ENCODE data around the gene ADAM23.

DNA sequence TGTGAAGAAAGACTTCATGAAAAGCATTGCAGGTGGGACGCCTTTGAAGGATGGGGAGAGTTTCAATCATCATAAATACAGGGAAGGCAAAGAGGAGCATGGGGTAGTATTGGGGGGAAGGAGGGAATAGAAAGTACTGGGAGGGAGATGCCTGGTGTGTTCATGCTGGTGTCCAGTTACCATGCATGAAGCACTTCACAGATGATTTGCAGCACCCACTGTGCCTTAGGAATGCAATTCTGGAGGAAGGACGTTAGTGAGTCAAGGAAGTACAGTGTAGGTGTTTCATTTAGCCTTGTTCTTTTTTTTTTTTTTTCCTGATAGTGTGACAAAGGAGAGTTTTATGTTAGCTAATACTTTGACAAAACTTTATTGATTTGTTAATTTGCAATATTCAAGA lies 36.8 kb downstream of the ADAM23 start:
- TF ChIP-seq, protein P1, sequence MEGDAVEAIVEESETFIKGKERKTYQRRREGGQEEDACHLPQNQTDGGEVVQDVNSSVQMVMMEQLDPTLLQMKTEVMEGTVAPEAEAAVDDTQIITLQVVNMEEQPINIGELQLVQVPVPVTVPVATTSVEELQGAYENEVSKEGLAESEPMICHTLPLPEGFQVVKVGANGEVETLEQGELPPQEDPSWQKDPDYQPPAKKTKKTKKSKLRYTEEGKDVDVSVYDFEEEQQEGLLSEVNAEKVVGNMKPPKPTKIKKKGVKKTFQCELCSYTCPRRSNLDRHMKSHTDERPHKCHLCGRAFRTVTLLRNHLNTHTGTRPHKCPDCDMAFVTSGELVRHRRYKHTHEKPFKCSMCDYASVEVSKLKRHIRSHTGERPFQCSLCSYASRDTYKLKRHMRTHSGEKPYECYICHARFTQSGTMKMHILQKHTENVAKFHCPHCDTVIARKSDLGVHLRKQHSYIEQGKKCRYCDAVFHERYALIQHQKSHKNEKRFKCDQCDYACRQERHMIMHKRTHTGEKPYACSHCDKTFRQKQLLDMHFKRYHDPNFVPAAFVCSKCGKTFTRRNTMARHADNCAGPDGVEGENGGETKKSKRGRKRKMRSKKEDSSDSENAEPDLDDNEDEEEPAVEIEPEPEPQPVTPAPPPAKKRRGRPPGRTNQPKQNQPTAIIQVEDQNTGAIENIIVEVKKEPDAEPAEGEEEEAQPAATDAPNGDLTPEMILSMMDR (IDR thresholded peaks at IDR 0.05) = no peak
- TF ChIP-seq POLR2A (IDR thresholded peaks at IDR 0.05) = no peak

Data from prostate gland (tissue), 2 donors.